ENCODE data around the gene SAV1.

Gene SAV1

GRCh38 chr14:50679674-50680073 is 11.6 kb upstream of the SAV1 start:
- H4K20me1 ChIP-seq, result no peaks in the 10 kb centered on the region
- H3K4me2 ChIP-seq, result no peak overlapping the region
- no peaks in the 10 kb centered on the region for H3K36me3 ChIP-seq
- H3K9me3 ChIP-seq (replicated peaks in 1 of 11), result peaks cover 0 to 5% (median 0%) of the 10 kb centered on the region in 11 experiments; a peak in 2 of 22 replicates
- no peaks in the 10 kb centered on the region for H3K27me3 ChIP-seq
- peaks cover 17 to 37% (median 22%) of the 10 kb centered on the region in 10 experiments for H3K4me1 ChIP-seq
- H3K27ac ChIP-seq, result no peak overlapping the region
- no peak overlapping the region for H3K9ac ChIP-seq
- H3K4me3 ChIP-seq, result no peak overlapping the region
- no peak for TF ChIP-seq Cebpa-rat (IDR thresholded peaks at IDR 0.05)

- no peaks in the 10 kb centered on the region for H4K20me1 ChIP-seq
These were observed 10.1 kb upstream of the SAV1 start for GRCh38 chr14:50678163-50678562.

GRCh38 chr14:50677527-50678063 is 9.5 kb upstream of the SAV1 start:
- Histone ChIP-seq H3K27me3 (no peaks in the 10 kb centered on the region), H3K27ac (peak overlapping the region in 9 of 11 experiments; percentile 47 to 84 (median 73); a peak in 18 of 22 replicates), H3K4me2 (peak overlapping the region; percentile 67 to 95 (median 86)), H3K4me1 (peaks cover 17 to 37% (median 22%) of the 10 kb centered on the region in 10 experiments), H3K4me3 (peak overlapping the region in 7 of 10 experiments; percentile 3 to 60 (median 23); a peak in 11 of 20 replicates), H3K9me3 (replicated peaks in 1 of 11) (peaks cover 0 to 7% (median 0%) of the 10 kb centered on the region in 11 experiments; a peak in 2 of 22 replicates), H4K20me1 (no peaks in the 10 kb centered on the region), H3K9ac (peak overlapping the region in 9 of 11 experiments; percentile 14 to 74 (median 57); a peak in 14 of 22 replicates), H3K36me3 (no peaks in the 10 kb centered on the region)
- TF ChIP-seq Cebpa-rat (IDR thresholded peaks at IDR 0.05), result no peak

More at GRCh38 chr14:50678163-50678562, 10.1 kb upstream of the SAV1 start:
- Histone ChIP-seq H3K9me3 (replicated peaks in 1 of 11) (peaks cover 0 to 7% (median 0%) of the 10 kb centered on the region in 11 experiments; a peak in 2 of 22 replicates), H3K36me3 (no peaks in the 10 kb centered on the region), H3K4me2 (peak overlapping the region; percentile 67 to 95 (median 86)), H3K4me1 (peaks cover 17 to 37% (median 22%) of the 10 kb centered on the region in 10 experiments), H3K27me3 (no peaks in the 10 kb centered on the region), H3K27ac (peak overlapping the region in 9 of 11 experiments; percentile 47 to 84 (median 73); a peak in 15 of 22 replicates), H3K4me3 (peak overlapping the region in 3 of 10 experiments; percentile 21 to 49 (median 23); a peak in 4 of 20 replicates), H3K9ac (peak overlapping the region in 6 of 11 experiments; percentile 9 to 74 (median 66); a peak in 9 of 22 replicates)
- TF ChIP-seq Cebpa-rat (IDR thresholded peaks at IDR 0.05), result no peak

- H3K4me1 ChIP-seq, result peaks cover 17 to 37% (median 22%) of the 10 kb centered on the region in 10 experiments
- peak overlapping the region in 6 of 10 experiments; percentile 14 to 60 (median 32); a peak in 11 of 20 replicates for H3K4me3 ChIP-seq
- H3K4me2 ChIP-seq, result peak overlapping the region; percentile 67 to 95 (median 86)
These were observed 8.9 kb upstream of the SAV1 start for GRCh38 chr14:50676814-50677516.

DNA sequence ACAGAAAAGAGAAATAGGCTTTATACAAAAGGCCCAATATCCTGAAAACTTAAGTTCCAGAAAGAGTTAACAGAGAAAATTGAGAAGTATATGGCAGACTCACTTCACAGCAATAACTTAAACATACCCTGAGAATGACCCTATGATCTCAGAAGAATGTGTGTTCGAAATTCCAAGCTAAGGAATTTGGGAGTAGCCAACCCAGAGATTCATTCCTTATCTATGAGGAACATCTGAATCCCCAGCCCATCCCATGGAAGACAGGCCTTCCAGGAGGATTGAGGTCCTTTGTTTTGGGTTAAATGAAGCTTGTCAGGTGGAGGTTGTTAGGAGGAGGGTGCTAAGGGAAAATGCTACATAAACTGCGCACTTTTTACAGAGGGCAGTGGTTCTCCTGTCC is 7.5 kb upstream of the SAV1 start:
- no peak for TF ChIP-seq Cebpa-rat (IDR thresholded peaks at IDR 0.05)
- no peak overlapping the region for H3K27ac ChIP-seq

More at GRCh38 chr14:50676814-50677516, 8.9 kb upstream of the SAV1 start:
- no peaks in the 10 kb centered on the region for H3K36me3 ChIP-seq
- no peak for TF ChIP-seq Cebpa-rat (IDR thresholded peaks at IDR 0.05)
- H3K27me3 ChIP-seq, result no peaks in the 10 kb centered on the region
- peak overlapping the region in 9 of 11 experiments; percentile 14 to 74 (median 57); a peak in 14 of 22 replicates for H3K9ac ChIP-seq
- H3K27ac ChIP-seq, result peak overlapping the region in 9 of 11 experiments; percentile 47 to 84 (median 73); a peak in 18 of 22 replicates
- H4K20me1 ChIP-seq, result no peaks in the 10 kb centered on the region
- peaks cover 0 to 7% (median 0%) of the 10 kb centered on the region in 11 experiments; a peak in 2 of 22 replicates for H3K9me3 ChIP-seq (replicated peaks in 1 of 11)

DNA sequence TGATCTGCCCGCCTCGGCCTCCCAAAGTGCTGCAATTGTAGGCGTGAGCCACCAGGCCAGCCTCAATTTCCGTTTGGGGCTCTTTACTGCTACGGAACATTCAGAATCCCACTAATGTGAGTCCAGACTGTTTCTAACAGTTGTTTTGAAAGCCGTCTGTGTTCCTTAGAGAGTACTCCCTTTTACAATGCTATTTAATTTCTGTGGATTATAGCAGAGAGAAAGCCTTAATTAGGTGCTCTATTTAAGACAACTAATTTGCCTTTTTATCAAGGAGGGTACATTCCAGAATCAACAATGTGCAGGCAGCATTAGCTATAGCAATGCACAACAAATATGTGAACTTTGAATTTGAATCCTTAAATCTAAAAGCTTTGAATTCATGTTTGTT is 2.8 kb upstream of the SAV1 start:
- Histone ChIP-seq H3K27ac (no peak overlapping the region), H3K4me1 (peaks cover 6 to 31% (median 16%) of the 10 kb centered on the region in 10 experiments; a peak in 18 of 20 replicates), H4K20me1 (peaks cover 0 to 16% (median 0%) of the 10 kb centered on the region in 11 experiments; a peak in 2 of 22 replicates), H3K27me3 (no peaks in the 10 kb centered on the region), H3K36me3 (no peaks in the 10 kb centered on the region), H3K9ac (no peak overlapping the region), H3K4me2 (no peak overlapping the region), H3K9me3 (replicated peaks in 1 of 11) (peaks cover 0 to 7% (median 0%) of the 10 kb centered on the region in 11 experiments; a peak in 1 of 22 replicates), H3K4me3 (no peak overlapping the region)
- TF ChIP-seq Cebpa-rat (IDR thresholded peaks at IDR 0.05), result no peak

More for the DNA sequence above, 7.5 kb upstream of the SAV1 start:
- Histone ChIP-seq H3K4me3 (no peak overlapping the region), H4K20me1 (no peaks in the 10 kb centered on the region), H3K4me2 (peak overlapping the region in 4 of 11 experiments; percentile 1 to 90 (median 48); a peak in 3 of 22 replicates), H3K27me3 (no peaks in the 10 kb centered on the region), H3K36me3 (no peaks in the 10 kb centered on the region), H3K4me1 (peaks cover 17 to 37% (median 22%) of the 10 kb centered on the region in 10 experiments), H3K9me3 (replicated peaks in 1 of 11) (peaks cover 0 to 7% (median 0%) of the 10 kb centered on the region in 11 experiments; a peak in 1 of 22 replicates), H3K9ac (no peak overlapping the region)

- Histone ChIP-seq H3K9ac (no peak overlapping the region), H3K27me3 (no peaks in the 10 kb centered on the region), H3K27ac (no peak overlapping the region), H3K4me3 (no peak overlapping the region), H3K4me2 (no peak overlapping the region), H3K4me1 (peaks cover 11 to 33% (median 21%) of the 10 kb centered on the region in 10 experiments; a peak in 19 of 20 replicates), H3K36me3 (no peaks in the 10 kb centered on the region), H4K20me1 (peaks cover 0 to 16% (median 0%) of the 10 kb centered on the region in 11 experiments; a peak in 2 of 22 replicates), H3K9me3 (replicated peaks in 1 of 11) (peaks cover 0 to 7% (median 0%) of the 10 kb centered on the region in 11 experiments; a peak in 1 of 22 replicates)
- TF ChIP-seq Cebpa-rat (IDR thresholded peaks at IDR 0.05), result no peak
These were observed 2.2 kb upstream of the SAV1 start for GRCh38 chr14:50670196-50670865.

DNA sequence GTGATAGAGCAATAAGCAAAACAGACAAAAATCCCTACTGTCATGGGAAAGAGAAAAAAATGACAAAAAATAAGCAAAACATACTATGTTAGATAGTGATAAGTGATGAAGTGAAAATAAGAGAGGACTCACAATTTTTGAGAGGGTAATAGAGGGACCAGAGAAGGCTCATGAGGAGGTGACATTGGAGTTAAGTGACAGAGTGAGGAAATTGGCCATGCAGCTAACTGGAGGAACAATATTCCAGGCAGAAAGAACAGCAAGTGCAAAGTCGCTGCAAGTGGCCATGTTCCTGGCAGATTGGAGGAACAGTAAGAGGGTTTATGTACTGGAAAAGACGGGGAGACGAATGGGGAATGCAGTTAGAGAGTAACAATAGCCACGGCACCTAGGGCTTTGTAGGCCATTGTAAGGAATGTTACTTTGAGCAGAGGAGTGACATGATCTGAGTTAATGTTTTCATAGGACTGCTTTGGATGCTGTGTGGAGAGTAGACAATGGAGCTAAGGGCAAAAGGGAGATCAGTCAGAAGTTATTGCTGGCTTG is 1.4 kb upstream of the SAV1 start:
- Histone ChIP-seq H3K9ac (no peak overlapping the region), H3K4me3 (no peak overlapping the region), H4K20me1 (peaks cover 0 to 16% (median 0%) of the 10 kb centered on the region in 11 experiments; a peak in 2 of 22 replicates), H3K9me3 (replicated peaks in 1 of 11) (peaks cover 0 to under 1% (median 0%) of the 10 kb centered on the region in 11 experiments; a peak in 1 of 22 replicates), H3K36me3 (peaks cover 0 to 4% (median 3%) of the 10 kb centered on the region in 11 experiments; a peak in 11 of 22 replicates), H3K4me2 (peak overlapping the region in 1 of 11 experiments; percentile 87; a peak in 2 of 22 replicates), H3K27ac (no peak overlapping the region), H3K27me3 (no peaks in the 10 kb centered on the region), H3K4me1 (peaks cover 17 to 39% (median 27%) of the 10 kb centered on the region in 10 experiments; a peak in 19 of 20 replicates)
- no peak for TF ChIP-seq Cebpa-rat (IDR thresholded peaks at IDR 0.05)
